Measurements from ENCODE around the gene CFB.

GRCh38 chr6:31899215-31899614 lies 46.7 kb upstream of the CFB start:
- TF ChIP-seq EZH2phosphoT487 (IDR thresholded peaks at IDR 0.05; ENCODE audit: borderline replicate concordance, low read length) = no peak
- no peak for TF ChIP-seq CTCF (IDR thresholded peaks at IDR 0.05; ENCODE audit: low read depth, low read length, poor library complexity, severe bottlenecking)
